ENCODE data around the gene MREG. TPM values are rescaled to one million over a fixed set of nuclear protein-coding genes. Genes with fewer than 3 reads are reported as not detected.
"Not testable (repeated sequence)": the region's sequence is repeated elsewhere in the genome, so short reads cannot be mapped to it uniquely, and the experiment has no call there.

Gene MREG
- total and polyA plus RNA-seq, 9 donors, result 0.85 to 5.4 (median 2.1) TPM

GRCh38 chr2:215997219-215997618 is 16.1 kb downstream of the MREG start:
- Histone ChIP-seq H3K27me3 (no peaks in the 10 kb centered on the region), H3K27ac (no peak overlapping the region), H3K9me3 (no peaks in the 10 kb centered on the region), H3K4me1 (ENCODE audit: insufficient read depth) (peaks cover under 1% of the 10 kb centered on the region), H3K36me3 (no peaks in the 10 kb centered on the region), H3K4me3 (no peak overlapping the region)
- intact Hi-C loops (cut with DNase I), result no loop called here
- no peak for DNase-seq
- TF ChIP-seq, protein P1, sequence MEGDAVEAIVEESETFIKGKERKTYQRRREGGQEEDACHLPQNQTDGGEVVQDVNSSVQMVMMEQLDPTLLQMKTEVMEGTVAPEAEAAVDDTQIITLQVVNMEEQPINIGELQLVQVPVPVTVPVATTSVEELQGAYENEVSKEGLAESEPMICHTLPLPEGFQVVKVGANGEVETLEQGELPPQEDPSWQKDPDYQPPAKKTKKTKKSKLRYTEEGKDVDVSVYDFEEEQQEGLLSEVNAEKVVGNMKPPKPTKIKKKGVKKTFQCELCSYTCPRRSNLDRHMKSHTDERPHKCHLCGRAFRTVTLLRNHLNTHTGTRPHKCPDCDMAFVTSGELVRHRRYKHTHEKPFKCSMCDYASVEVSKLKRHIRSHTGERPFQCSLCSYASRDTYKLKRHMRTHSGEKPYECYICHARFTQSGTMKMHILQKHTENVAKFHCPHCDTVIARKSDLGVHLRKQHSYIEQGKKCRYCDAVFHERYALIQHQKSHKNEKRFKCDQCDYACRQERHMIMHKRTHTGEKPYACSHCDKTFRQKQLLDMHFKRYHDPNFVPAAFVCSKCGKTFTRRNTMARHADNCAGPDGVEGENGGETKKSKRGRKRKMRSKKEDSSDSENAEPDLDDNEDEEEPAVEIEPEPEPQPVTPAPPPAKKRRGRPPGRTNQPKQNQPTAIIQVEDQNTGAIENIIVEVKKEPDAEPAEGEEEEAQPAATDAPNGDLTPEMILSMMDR (IDR thresholded peaks at IDR 0.05), result no peak
- TF ChIP-seq EP300 (IDR thresholded peaks at IDR 0.05) (no peak), POLR2A (IDR thresholded peaks at IDR 0.05) (no peak)
- WGBS, 3 donors, result 95 to 100% (median 99%) methylated on average over 1 of the region's 1 CpG

DNA sequence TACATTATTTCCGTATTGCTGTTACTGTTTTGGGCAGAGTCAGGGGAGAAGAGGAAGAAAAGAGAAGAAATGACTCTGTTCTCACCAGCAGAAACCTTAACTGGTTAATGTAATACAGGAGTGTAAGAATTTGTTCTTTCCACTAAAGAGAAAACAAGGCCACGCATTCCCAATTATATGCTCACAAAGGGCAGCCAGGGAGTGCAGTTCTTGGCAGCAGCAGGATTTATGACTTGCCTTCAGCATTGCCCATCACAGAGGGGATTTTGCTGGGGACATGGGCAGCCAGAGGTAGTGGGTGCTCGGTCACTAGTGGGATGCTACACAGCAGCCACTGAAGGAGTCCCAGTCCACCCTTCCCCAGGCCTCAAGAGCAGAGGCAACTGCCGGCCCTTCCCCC is 18.4 kb downstream of the MREG start:
- intact Hi-C loops (cut with DNase I), result no loop called here
- WGBS, 3 donors, result 70 to 77% (median 71%) methylated on average over 4 of the region's 4 CpGs
- Histone ChIP-seq H3K9me3 (no peaks in the 10 kb centered on the region), H3K4me1 (ENCODE audit: insufficient read depth) (no peaks in the 10 kb centered on the region), H3K4me3 (no peak overlapping the region), H3K36me3 (no peaks in the 10 kb centered on the region), H3K27me3 (no peaks in the 10 kb centered on the region), H3K27ac (no peak overlapping the region)
- TF ChIP-seq POLR2A (IDR thresholded peaks at IDR 0.05), result no peak
- DNase-seq, result no peak

- H3K4me1 ChIP-seq (ENCODE audit: insufficient read depth); H3K27me3 ChIP-seq; H3K36me3 ChIP-seq; intact Hi-C loops (cut with DNase I); H3K4me3 ChIP-seq; H3K9me3 ChIP-seq; H3K27ac ChIP-seq; DNase-seq: not testable (repeated sequence)
- WGBS, 3 donors, result 75 to 85% (median 81%) methylated on average over 5 of the region's 5 CpGs
Observed at GRCh38 chr2:215988556-215989207, 24.7 kb downstream of the MREG start.

GRCh38 chr2:215985257-215985656 is 28.1 kb downstream of the MREG start:
- WGBS, 3 donors, result 63 to 74% (median 65%) methylated on average over 1 of the region's 1 CpG
- intact Hi-C loops (cut with DNase I), result no loop called here
- TF ChIP-seq, protein P1 (IDR thresholded peaks at IDR 0.05), result no peak
- no peak for TF ChIP-seq EP300 (IDR thresholded peaks at IDR 0.05)
- no peak for TF ChIP-seq POLR2A (IDR thresholded peaks at IDR 0.05)
- no peaks in the 10 kb centered on the region for H3K27me3 ChIP-seq
- H3K4me3 ChIP-seq, result no peak overlapping the region
- no peaks in the 10 kb centered on the region for H3K4me1 ChIP-seq (ENCODE audit: insufficient read depth)
- H3K9me3 ChIP-seq, result no peaks in the 10 kb centered on the region
- no peak for DNase-seq
- H3K27ac ChIP-seq, result no peak overlapping the region
- no peaks in the 10 kb centered on the region for H3K36me3 ChIP-seq

DNA sequence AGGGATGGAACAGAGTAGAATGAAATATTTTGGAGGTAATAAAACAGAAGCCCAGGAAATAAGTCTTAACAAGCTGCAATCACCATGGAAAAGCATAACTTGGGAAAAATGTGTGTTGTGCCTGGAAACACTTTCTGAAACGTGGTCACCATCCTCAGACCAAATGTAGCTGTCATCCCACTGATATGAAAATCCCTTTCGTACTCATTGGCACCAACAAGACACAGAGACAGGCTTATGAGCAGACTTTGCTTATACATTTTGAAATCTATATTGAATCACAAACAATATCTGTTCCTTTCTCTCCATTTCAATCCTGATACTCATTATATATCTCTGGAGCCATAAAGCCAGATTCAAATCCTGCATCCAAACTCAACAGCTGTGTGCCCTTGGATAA is 28.7 kb downstream of the MREG start:
- H3K4me3 ChIP-seq, result no peak overlapping the region
- 80 to 96% (median 83%) methylated on average over 2 of the region's 2 CpGs for WGBS, 3 donors
- H3K27ac ChIP-seq, result no peak overlapping the region
- H3K36me3 ChIP-seq, result no peaks in the 10 kb centered on the region
- H3K27me3 ChIP-seq, result no peaks in the 10 kb centered on the region
- intact Hi-C loops (cut with DNase I), result no loop called here
- TF ChIP-seq EP300 (IDR thresholded peaks at IDR 0.05), result no peak
- TF ChIP-seq, protein P1 (IDR thresholded peaks at IDR 0.05), result no peak
- no peak for TF ChIP-seq POLR2A (IDR thresholded peaks at IDR 0.05)
- no peak for DNase-seq
- H3K9me3 ChIP-seq, result no peaks in the 10 kb centered on the region
- H3K4me1 ChIP-seq (ENCODE audit: insufficient read depth), result no peaks in the 10 kb centered on the region
